K562 treated with DMSO at 1 percent for 4 hours (cell line): ENCODE measurements around the gene ART4. TPM values are rescaled to one million over a fixed set of nuclear protein-coding genes. Genes with fewer than 3 reads are reported as not detected.

Experiments
- total RNA-seq: library from RNA; unstranded; fragments of 300-600 nt; gene quantifications from 2 replicates; pipeline ENCODE4 v1.2.3, GENCODE V29; 2022; ENCODE audit not compliant: insufficient read depth

ART4 gene, protein sequence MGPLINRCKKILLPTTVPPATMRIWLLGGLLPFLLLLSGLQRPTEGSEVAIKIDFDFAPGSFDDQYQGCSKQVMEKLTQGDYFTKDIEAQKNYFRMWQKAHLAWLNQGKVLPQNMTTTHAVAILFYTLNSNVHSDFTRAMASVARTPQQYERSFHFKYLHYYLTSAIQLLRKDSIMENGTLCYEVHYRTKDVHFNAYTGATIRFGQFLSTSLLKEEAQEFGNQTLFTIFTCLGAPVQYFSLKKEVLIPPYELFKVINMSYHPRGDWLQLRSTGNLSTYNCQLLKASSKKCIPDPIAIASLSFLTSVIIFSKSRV
- not detected in 2 replicates for total RNA-seq

GRCh38 chr12:14843425-14843887 lies at the start of gene ART4:
TSS of gene ART4 (minus strand) at chr12:14843526. CDS start at chr12:14843113, 413 bp downstream.

DNA sequence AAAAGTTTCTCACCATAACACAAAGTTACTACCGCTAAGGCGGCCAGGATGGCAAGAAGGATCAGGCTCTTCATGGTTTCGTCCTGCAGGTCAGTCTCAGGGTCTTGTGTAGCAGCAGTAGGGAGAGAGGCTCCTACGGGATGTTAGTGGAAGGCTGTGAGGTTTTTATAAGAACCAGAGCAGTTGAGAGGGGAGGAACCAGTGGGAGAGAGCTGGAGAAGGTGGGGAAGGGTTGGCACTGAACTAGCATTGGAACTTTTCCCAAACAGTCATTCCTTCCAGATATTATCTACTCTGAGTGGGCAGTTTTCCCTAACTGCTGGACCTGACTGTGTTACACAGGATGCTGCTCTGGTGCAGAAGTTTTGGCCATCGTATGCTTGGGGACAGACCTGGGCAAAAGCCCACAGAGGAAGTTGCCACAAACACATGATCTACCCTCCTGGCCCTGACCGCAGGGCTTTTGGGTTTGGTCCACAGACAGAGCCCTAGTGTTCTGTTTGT lies 42.4 kb upstream of the ART4 start, which contains the start of gene MGP:
MGP (minus strand) TSS at position 137 of the 504 bp plus-strand sequence; CDS start at position 74, 63 bp downstream.

DNA sequence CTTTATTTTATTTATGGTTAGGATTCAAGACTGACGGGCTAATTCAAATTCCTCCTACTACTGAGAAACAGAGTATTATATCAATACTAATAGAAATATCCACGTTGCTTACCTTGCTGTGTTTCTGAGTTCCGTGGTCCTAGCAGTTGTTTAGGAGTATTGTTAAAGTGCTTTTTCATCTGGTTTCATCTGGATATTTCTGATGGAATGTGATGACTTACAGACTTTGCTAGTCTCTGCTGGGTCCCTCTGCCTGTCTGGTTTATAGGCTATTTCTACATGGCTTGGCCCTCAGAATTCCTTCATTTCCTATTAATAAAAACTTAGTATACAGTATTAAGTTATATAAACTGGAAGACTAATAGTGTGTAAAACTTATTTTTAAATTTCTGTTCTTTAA lies 29.3 kb downstream of the ART4 start, which contains the start of gene SMCO3:
SMCO3 (minus strand) TSS at position 169 of the 400 bp plus-strand sequence. CDS start 7,502 bp downstream, outside the sequence.

DNA sequence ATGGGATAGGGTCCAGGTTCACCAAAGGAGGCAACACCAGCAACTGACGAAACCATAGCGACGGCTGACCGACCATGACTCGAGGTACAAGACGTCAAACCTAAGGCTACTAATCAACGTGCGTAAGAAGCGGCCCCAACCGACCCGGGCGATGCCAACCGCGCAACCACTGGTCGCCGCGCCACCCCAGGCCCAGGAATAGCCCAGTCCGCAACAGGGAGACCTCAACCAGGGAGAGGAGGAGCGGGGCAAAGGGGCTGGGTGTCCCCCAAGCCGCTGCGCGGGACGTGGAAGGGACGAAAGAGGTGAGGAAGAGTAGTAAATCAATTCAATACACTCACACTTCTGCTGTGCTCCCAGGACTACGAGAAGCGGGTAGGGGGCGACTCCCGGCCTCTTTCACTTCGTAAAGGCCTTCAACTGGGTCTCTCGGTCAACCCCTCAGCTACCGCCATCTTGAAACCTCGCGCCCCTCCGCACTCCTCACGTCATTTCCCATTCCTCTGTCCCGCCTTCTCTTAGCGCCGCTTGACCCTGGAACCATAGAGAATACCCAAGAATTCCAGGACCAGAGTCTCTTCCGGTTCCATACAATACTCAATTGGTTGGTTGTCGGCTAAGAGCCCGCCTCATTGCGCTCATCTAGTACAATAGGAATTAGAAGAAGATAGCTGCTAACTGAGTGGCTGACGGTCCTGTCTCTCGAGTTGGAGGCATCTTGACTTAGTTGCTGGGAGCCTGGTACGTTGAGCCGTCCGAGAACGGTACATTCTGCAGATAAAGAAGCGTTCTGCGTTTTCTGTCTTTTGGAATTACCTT lies 40.1 kb downstream of the ART4 start, which contains the start of the genes C12orf60 and WBP11:
C12orf60 (plus strand) TSS at position 660 of the 819 bp plus-strand sequence. CDS start 19,266 bp downstream, outside the sequence.
WBP11 (minus strand) TSS at position 468 of the 819 bp plus-strand sequence. CDS start 2,095 bp downstream, outside the sequence.

Other genes with a start within 250 kb of the ART4 start
- not detected in 2 replicates for gene GUCY2C, start 146.9 kb downstream of the ART4 start, total RNA-seq
- gene WBP11, start 40.0 kb downstream of the ART4 start, total RNA-seq: 20.9 and 27.1 TPM in 2 replicates
- 1.1 and 1.5 TPM in 2 replicates for gene C12orf60, start 39.9 kb downstream of the ART4 start, total RNA-seq
- not detected in 2 replicates for gene SMCO3, start 29.3 kb downstream of the ART4 start, total RNA-seq
- not detected in 2 replicates for gene MGP, start 42.3 kb upstream of the ART4 start, total RNA-seq
- gene ERP27, start 95.0 kb upstream of the ART4 start, total RNA-seq: not detected in 2 replicates
- gene ARHGDIB, start 118.1 kb upstream of the ART4 start, total RNA-seq: 72.0 and 82.3 TPM in 2 replicates
- gene PDE6H, start 129.5 kb upstream of the ART4 start, total RNA-seq: not detected in 2 replicates